HUDEP-2 (cell line): Measurements from ENCODE around the gene PCDHGB2.
A peak's percentile ranks its signal among the peaks of the same experiment; 100 is the strongest.
"Not testable (repeated sequence)": the region's sequence is repeated elsewhere in the genome, so short reads cannot be mapped to it uniquely, and the experiment has no call there.

Experiments used
- DNase-seq, 76 experiments: peaks; one replicate each; lab custom pipeline; 2025; ENCODE audit not compliant: unreplicated experiment in 76 of 76; lab: John Stamatoyannopoulos, UW

Gene PCDHGB2

DNA sequence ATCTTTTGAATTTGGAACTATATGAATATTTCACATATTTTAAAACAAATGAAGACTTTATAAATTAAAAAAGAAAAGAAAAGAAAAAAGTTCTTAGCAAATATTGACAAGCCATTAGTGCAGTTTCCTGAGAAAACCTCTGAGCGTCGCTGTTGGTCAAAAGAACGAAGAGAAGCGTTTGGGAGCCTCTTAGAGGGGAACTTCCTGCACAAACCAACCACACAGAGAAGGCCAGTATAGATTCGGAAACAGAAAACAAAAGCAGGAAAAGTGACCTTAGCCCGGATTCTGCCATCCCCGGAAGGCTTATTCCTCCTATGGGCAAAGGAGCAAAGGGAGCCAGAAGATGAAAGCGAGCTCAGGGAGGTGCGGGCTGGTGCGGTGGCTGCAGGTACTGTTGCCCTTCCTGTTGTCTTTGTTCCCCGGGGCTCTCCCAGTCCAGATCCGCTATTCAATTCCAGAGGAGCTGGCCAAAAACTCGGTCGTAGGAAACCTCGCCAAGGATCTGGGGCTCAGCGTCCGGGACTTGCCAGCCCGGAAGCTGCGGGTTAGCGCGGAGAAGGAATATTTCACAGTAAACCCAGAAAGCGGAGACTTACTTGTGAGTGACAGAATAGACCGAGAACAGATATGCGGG is at the start of gene PCDHGB2:
PCDHGB2 (plus strand) TSS at position 205 of the 637 bp plus-strand sequence; CDS start at position 347, 142 bp downstream.
- DNase-seq = no peak

- DNase-seq = no peak
Observed at GRCh38 chr5:141313711-141314110, 46.1 kb upstream of the PCDHGB2 start.

DNA sequence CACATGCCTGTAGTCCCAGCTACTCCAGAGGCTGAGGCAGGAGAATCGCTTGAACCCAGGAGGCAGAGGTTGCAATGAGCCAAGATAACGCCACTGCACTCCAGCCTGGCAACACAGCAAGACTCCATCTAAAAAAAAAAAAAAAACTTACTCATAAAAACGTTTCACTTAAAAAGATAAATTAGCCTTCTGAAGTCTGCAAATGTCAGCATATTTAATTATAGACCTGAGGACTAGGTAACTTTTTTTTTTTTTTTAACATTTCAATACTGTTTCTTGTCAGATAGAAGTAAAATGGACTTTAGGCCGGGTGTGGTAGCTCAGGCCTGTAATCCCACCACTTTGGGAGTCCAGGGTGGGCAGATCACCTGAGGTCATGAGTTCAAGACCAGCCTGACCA is 42.8 kb upstream of the PCDHGB2 start:
- DNase-seq = not testable (repeated sequence)

GRCh38 chr5:141319202-141319601 is 40.6 kb upstream of the PCDHGB2 start:
- DNase-seq = no peak

- DNase-seq = no peak
Observed at GRCh38 chr5:141319699-141320098, 40.1 kb upstream of the PCDHGB2 start.

DNA sequence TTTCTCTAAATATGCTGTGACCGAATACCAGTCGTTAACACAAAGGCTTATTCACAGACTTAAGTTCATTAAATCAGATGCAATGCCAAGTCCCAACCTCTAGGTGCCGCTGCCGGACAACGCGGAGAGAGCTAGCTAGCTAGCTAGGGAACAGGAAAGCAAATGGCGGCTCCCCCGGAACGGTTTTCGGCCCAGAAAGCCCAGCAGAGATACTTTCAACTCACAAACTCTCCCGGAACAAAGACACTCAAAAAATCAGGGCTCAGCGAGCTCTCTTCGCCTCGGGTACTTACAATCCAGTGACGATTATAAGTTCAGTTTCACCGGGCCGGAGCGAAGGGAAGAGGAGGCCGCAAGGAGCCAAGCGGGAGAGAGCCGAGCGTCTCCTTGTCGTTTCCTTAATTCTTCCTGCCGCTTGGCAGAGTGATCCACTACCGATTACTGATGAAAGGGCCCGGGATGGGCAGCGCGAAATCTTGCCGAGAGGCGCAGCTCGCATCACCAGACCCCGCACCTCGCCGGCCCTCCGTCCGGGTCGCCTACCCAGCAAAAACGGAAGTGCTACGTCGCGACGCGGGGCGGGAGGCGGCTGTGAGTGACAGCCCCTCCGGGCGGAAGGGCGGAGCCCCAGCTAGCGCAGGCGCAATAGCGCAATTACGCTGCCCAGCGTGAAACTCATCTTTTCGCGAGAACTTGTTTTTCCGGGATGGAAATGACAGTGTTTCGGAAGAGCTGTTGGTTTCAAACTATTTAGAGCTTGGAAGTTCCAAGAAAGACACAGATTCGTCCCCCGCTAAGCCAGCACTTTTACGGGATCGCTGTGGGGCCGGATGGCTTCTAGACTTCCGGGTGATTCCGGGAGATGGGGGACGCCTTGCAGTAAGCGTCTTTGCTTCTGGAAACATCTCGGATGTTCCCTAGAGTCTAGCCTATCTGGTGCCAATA is 39.3 kb upstream of the PCDHGB2 start, which contains the start of gene TAF7:
TAF7 (minus strand) TSS at position 560 of the 945 bp plus-strand sequence. CDS start 740 bp downstream, outside the sequence.
- DNase-seq = peak in 75 of 76 experiments; percentile 37 to 93 (median 78)

GRCh38 chr5:141322261-141322660 is 37.5 kb upstream of the PCDHGB2 start:
- DNase-seq = no peak

- DNase-seq = peak in 25 of 76 experiments; percentile 2 to 36 (median 11)
Observed at GRCh38 chr5:141326088-141326854, 33.5 kb upstream of the PCDHGB2 start.

GRCh38 chr5:141328231-141328630 is 31.6 kb upstream of the PCDHGB2 start:
- no peak for DNase-seq

GRCh38 chr5:141330299-141331080 is 29.3 kb upstream of the PCDHGB2 start, which contains the start of gene PCDHGA1:
Gene PCDHGA1 (plus strand): TSS chr5:141330514.
- DNase-seq = peak in 4 of 76 experiments; percentile 1 to 25 (median 12)

- not testable (repeated sequence) for DNase-seq
Observed at GRCh38 chr5:141332571-141332970, 27.2 kb upstream of the PCDHGB2 start.

DNA sequence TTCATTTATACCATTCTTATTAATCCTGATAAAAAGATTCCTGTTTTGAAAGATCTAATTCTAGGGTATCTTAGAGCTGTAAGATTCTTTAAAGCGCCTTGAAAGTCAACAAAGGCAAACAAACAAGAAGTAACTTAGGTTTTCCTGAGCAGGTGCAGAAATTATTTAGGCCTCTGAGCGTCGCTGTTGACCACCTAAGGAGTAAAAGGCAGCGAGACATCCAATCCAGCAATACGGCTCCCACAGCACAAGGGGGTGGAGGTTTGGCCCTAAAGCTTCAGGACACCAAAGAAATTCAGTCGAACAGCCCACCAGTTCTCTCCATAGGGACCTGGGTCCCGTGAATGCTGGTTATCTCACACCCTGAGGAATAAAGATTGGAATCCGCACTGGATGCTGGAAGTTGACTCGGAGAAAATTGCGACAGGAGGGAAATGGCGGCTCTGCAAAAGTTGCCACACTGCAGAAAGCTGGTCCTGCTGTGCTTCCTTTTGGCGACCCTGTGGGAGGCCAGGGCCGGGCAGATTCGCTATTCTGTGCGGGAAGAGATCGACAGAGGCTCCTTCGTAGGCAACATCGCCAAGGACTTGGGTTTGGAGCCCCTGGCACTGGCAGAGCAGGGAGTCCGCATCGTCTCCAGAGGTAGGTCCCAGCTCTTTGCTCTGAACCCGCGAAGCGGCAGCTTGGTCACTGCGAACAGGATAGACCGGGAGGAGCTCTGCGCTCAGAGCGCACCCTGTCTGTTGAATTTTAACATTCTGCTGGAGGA is 21.1 kb upstream of the PCDHGB2 start, which contains the start of gene PCDHGA2:
PCDHGA2 (plus strand) TSS at position 223 of the 769 bp plus-strand sequence.
- no peak for DNase-seq

DNA sequence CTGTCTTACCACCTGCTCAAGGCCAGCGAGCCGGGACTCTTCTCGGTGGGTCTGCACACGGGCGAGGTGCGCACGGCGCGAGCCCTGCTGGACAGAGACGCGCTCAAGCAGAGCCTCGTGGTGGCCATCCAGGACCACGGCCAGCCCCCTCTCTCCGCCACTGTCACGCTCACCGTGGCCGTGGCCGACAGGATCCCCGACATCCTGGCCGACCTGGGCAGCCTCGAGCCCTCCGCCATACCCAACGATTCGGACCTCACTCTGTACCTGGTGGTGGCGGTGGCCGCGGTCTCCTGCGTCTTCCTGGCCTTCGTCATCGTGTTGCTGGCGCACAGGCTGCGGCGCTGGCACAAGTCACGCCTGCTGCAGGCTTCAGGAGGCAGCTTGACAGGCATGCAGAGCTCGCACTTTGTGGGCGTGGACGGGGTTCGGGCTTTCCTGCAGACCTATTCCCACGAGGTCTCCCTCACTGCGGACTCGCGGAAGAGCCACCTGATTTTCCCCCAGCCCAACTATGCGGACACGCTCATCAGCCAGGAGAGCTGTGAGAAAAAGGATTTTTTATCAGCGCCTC is 18.9 kb upstream of the PCDHGB2 start:
- DNase-seq = not testable (repeated sequence)

DNA sequence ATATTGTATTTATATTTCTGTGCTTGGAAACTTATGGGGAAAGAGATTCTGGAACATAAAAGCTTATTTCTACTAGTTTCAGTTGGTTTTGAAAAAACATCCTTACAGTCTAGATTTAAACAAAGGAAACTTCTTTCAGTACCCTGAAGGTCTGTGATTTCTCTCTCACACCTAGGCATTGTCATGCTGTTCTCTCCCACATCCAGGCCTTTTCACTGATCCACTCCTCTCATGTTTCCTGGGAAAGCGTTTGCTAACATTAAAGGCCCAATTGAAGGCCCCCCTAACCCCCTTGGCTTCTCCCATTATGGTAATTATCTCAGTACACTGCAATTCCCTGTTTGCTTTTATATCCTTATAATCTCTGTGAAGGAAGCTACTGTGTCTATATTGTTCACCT is 17.0 kb upstream of the PCDHGB2 start:
- no peak for DNase-seq

DNA sequence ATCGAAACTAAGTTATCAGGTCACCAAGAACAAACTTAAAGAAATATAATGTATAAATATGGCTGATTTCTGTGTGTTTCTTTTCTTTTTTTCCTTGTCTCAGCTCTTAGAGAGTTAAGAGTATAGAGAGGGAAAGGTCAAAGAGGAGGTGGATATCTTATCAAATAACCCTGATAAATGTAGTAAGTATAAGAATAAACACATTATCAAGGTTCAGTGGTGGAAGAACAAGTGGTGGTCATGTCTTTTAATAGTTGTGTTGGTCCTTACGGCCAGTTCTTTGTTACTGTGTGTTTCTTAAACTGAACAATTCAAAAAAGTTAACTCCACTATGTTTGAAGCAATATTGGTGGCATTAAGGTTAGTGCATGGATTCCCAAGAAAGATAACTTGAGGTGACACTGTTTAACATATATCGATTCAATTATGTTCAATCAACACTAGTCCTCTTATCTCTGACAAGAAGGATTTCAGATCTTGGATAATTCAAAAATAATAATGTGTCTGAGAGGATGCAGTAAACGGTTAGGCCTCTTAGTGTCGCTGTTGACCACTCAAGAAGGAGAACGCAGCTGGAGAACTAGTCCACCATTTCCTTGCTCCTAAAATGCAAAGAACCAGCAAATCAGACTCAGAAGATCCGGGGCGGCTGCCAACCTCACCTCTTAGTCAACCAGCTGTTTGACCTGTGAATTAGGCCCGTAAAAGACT is 16.4 kb upstream of the PCDHGB2 start, which contains the start of gene PCDHGA3:
PCDHGA3 (plus strand) TSS at position 588 of the 711 bp plus-strand sequence. CDS start 205 bp downstream, outside the sequence.
- peak in 1 of 76 experiments; percentile 2 for DNase-seq

DNA sequence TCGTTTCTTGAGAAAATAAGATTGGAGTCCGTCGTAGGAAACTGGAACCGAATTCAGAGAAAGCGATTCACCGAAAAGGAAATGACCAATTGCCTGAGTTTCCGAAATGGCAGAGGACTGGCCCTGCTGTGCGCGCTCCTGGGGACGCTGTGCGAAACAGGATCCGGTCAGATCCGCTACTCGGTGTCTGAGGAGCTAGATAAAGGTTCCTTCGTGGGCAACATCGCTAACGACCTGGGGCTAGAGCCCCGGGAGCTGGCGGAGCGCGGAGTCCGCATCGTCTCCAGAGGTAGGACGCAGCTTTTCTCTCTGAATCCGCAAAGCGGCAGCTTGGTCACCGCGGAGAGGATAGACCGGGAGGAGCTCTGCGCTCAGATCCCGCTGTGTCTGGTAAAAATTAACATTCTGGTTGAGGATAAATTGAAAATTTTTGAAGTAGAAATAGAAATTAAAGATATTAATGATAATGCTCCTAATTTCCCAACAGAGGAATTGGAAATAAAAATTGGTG is 15.8 kb upstream of the PCDHGB2 start:
- no peak for DNase-seq

DNA sequence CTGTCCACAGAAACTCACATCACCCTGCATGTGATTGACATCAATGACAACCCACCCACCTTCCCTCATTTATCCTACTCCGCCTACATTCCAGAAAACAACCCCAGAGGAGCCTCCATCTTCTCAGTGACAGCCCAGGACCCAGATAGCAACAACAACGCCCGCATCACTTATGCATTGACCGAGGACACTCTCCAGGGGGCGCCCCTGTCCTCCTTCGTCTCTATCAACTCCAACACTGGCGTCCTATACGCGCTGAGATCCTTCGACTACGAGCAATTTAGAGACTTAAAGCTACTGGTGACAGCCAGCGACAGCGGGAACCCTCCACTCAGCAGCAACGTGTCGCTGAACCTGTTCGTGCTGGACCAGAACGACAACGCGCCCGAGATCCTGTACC is 14.5 kb upstream of the PCDHGB2 start:
- no peak for DNase-seq

- not testable (repeated sequence) for DNase-seq
Observed at GRCh38 chr5:141346017-141346416, 13.8 kb upstream of the PCDHGB2 start.
